GM18873 (cell line): ENCODE results near the gene GLIS1.

Experiments used
- ATAC-seq: cut with Tn5 transposase; IDR thresholded peaks from one replicate; pipeline ENCODE4 v1.9.1; 2021; ENCODE audit warnings: mild to moderate bottlenecking, moderate library complexity, moderate number of reproducible peaks; ENCODE audit not compliant: unreplicated experiment, low FRiP score

GLIS1 gene

GRCh38 chr1:53601867-53602775, 136.8 kb downstream of the GLIS1 start:
- ATAC-seq = no peak

DNA sequence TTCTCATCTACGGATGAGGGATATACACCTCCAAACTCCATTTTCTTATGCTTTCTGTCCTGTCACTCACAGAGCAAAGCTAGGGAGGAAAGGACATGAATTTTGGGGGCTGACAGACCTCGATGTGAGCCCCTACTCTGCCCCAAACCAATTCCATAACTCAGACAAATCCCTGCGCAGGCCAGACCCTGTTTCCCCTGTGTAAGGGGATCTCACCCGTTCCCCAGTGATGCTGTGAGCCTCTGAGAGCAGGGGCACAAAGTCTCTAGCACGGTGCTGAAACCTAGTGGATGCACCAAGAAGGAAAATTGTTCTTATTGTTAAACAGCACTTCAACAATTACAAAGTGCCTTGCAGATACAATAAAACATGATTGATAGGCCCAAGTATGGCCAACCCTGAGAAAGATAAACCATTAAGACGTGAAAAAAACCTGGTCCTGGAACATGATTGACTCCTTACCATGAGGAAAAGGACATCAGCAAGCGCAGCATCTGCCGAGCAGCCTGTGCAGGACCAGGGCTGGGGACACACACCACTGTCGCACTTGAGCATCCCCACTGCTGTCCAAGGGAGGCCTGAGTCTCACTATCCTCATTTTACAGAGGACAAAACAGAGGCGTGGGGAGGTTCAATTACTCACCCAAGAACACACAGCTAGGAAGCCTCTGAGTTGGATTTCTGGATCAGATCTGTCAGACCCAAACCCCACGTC, 137.8 kb downstream of the GLIS1 start:
- ATAC-seq = no peak

- no peak for ATAC-seq
These were observed 138.4 kb downstream of the GLIS1 start for GRCh38 chr1:53600561-53600960.

GRCh38 chr1:53600001-53600400, 139.0 kb downstream of the GLIS1 start:
- no peak for ATAC-seq

DNA sequence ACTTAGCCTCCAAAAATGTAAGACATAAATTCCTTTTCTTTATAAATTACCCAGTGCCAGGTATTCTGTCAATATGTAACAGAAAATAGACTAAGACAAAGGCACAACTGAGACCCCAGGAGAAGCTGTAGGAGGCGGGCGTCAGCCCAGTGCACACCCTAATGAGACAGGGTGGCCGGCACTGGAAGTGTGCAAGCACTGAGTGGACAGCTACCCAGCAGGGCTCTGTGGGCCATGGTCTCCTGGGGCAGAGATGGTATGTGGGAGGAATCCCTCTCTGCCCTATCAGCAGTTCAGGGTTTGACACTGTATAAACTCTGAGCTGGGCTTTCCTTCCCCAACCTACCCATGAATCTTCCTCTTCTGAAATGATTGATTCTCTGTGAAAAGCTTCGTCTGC, 139.5 kb downstream of the GLIS1 start:
- ATAC-seq = no peak

GRCh38 chr1:53598966-53599365, 140.0 kb downstream of the GLIS1 start:
- ATAC-seq = no peak

- ATAC-seq = no peak
These were observed 143.1 kb downstream of the GLIS1 start for GRCh38 chr1:53595906-53596305.

- ATAC-seq = no peak
These were observed 144.4 kb downstream of the GLIS1 start for GRCh38 chr1:53594391-53595180.

- ATAC-seq = no peak
These were observed 145.1 kb downstream of the GLIS1 start for GRCh38 chr1:53593758-53594380.

GRCh38 chr1:53592985-53593757, 145.8 kb downstream of the GLIS1 start:
- ATAC-seq = no peak

GRCh38 chr1:53592521-53592982, 146.4 kb downstream of the GLIS1 start:
- ATAC-seq = no peak

DNA sequence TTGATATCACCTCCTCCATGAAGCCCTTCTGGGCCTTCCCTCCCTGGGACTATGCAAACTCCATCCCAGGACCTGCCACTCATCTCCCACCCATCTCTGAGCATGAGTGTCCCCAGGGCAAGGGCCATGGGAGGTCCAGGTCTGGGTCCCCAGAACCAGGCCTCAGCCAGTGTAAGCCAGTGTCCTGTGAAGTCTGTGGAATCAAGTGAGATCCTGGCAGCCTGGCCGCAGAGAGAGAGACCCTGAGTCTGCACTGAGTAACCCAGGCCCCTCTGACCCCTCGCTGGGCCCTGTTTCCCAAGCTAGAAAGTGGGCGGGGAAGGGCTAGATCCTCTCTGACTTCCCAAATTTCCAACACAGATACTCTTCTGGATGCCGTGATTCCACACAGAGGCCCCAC, 147.0 kb downstream of the GLIS1 start:
- ATAC-seq = no peak

GRCh38 chr1:53590531-53591515, 148.1 kb downstream of the GLIS1 start:
- no peak for ATAC-seq

GRCh38 chr1:53590104-53590503, 148.9 kb downstream of the GLIS1 start:
- ATAC-seq = no peak

DNA sequence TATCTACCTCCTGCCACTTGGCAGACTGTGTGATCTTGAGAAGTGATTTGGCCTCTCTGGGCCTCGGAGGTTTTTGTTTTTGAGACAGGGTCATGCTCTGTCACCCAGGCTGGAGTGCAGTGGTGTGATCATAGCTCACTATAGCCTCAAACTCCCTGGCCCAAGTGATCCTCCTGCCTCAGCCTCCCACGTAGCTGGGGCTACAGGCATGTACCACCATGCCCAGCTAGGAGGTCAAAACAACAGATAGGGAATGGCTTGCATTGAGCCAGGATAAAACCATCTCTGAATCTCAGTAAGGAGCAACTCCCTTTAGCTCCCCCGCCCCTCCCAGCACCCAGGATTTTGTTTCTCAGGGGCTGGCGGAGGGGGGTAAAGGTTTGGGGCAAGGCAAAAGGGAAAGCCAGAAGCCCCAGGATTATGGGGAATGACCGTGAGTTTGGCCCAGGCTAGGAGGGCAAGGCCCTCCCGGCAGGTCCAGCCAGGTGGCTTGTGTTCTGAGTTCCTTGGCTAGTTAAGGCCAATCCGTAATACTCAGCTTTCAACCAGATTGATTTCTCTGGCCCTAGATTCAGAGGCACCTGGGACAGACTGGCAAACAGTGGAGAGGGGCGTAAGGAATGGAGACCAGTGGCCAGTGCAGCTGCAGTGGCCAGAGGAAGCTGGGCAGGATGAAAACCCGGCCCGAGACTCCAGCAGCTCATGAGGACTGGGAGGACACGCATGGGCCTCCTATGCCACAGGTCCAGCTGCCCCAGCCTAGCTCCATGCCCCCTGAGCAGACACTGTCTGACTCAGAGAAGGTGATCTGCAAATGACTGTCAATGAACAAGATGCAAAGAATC, 149.7 kb downstream of the GLIS1 start:
- no peak for ATAC-seq

DNA sequence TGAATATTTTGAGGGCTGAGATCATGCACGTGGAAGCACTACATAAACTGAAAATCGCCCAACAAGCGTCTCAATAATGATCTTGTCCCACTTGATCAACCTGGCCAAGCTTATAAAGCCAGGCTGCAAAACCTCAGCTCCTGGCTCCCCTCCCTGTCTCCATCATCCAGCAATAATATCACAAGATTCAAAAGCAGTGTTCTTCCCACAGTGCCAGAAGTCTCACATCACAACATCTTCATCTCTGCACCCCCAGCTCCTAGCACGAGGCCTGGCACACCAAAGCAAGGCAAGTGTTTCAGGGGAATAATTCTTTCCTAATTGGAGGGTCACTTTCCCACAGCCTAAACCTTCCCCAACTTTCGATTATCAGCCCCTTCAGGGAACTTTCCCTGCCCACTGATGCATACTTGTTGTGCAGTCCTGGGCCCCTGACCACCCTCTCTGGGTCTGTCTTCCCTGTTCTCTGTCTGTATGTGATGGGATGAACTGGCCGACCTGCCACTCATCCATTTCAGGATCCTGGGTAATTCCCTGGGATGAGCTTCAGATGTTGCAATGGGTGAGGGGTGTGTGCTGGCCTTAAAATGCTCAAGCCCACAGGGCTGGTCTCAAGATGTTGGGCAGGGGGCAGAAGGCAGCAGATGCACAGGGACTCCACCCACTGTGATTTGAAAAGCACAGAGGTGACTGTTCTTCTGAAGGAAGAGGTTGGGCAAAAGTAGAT, 150.7 kb downstream of the GLIS1 start:
- ATAC-seq = no peak
